SK-N-SH (cell line): Measurements from ENCODE around the gene SIRPB2. TPM values are rescaled to one million over a fixed set of nuclear protein-coding genes. Genes with fewer than 3 reads are reported as not detected.

Experiments used
- CTCF ChIA-PET: fragments of 300-600, 350-600 bp; formaldehyde crosslinking; extraction: SDS; loops from one replicate; lab custom pipeline; 2021; lab: Yijun Ruan, JAX
- POLR2A ChIA-PET: fragments of 350-600 bp; sonication (Branson Sonifier 250); formaldehyde crosslinking; extraction: SDS; loops from one replicate; lab custom pipeline; 2020; ENCODE audit warnings: antibody characterized with exemption, inconsistent platforms; lab: Yijun Ruan, JAX
- DNase-seq: peaks from one replicate; pipeline ENCODE4 v3.0.0; 2012
- H2AFZ ChIP-seq: fragments of 200-600 bp; sonication (generic); 2 replicates; pipeline ENCODE4 v1.8.1; 2016; ENCODE audit warnings: antibody characterized with exemption, mild to moderate bottlenecking, low read depth
- H3F3A ChIP-seq: fragments of 200-600 bp; sonication (generic); replicated peaks from 2 replicates; pipeline ENCODE3; 2016; ENCODE audit warnings: antibody characterized with exemption, mild to moderate bottlenecking; ENCODE audit not compliant: insufficient read depth
- H3K27ac ChIP-seq, 2 experiments: fragments of 200-500 bp in 1 of 2; fragments of 200-600 bp in 1 of 2; sonication (Bioruptor generic) in 1 of 2; sonication (generic), shearing (Covaris generic) in 1 of 2; 2 replicates each; pipeline versions ENCODE4 v1.5.1 to v1.6.1; 2014 to 2016; ENCODE audit warnings: low read depth in 2 of 2, inconsistent platforms in 1 of 2, low read length in 1 of 2, mild to moderate bottlenecking in 1 of 2, mixed read lengths in 1 of 2
- H3K27me3 ChIP-seq: fragments of 200-600 bp; sonication (generic), shearing (Covaris generic); 2 replicates; pipeline ENCODE4 v1.6.1; 2016; ENCODE audit warnings: mixed run types; ENCODE audit not compliant: insufficient read depth
- H3K36me3 ChIP-seq, 2 experiments: fragments of 200-500 bp in 1 of 2; fragments of 200-600 bp in 1 of 2; sonication (Bioruptor generic) in 1 of 2; sonication (generic) in 1 of 2; replicated peaks in 1 of 2; 2 replicates each; pipeline versions ENCODE3 to v1.5.1; 2014 to 2016; ENCODE audit warnings: low read length in 1 of 2, mild to moderate bottlenecking in 1 of 2; ENCODE audit not compliant: insufficient read depth in 2 of 2, control insufficient read depth in 1 of 2
- H3K4me1 ChIP-seq, 2 experiments: fragments of 200-500 bp in 1 of 2; fragments of 200-600 bp in 1 of 2; sonication (Bioruptor generic) in 1 of 2; sonication (generic), shearing (Covaris generic) in 1 of 2; 2 replicates each; pipeline versions ENCODE4 v1.5.1 to v1.6.1; 2014 to 2016; ENCODE audit warnings: low read depth in 1 of 2, low read length in 1 of 2, mixed run types in 1 of 2; ENCODE audit not compliant: insufficient read depth in 2 of 2, control insufficient read depth in 1 of 2
- H3K4me2 ChIP-seq: fragments of 200-600 bp; sonication (generic), shearing (Covaris generic); 2 replicates; pipeline ENCODE4 v1.6.1; 2017; ENCODE audit warnings: mixed run types
- H3K4me3 ChIP-seq, 2 experiments: fragments of 200-500 bp in 1 of 2; fragments of 200-600 bp in 1 of 2; sonication (Bioruptor generic) in 1 of 2; sonication (generic), shearing (Covaris generic) in 1 of 2; 2 replicates each; pipeline versions ENCODE4 v1.5.1 to v1.8.1; 2014 to 2016; ENCODE audit warnings: low read depth in 2 of 2, inconsistent platforms in 1 of 2, low read length in 1 of 2, mild to moderate bottlenecking in 1 of 2, mixed read lengths in 1 of 2, moderate library complexity in 1 of 2
- H3K79me2 ChIP-seq: fragments of 200-600 bp; sonication (generic); 2 replicates; pipeline ENCODE4 v1.8.1; 2017; ENCODE audit warnings: mild to moderate bottlenecking; ENCODE audit not compliant: insufficient read depth
- H3K9ac ChIP-seq: fragments of 200-600 bp; sonication (generic); 2 replicates; pipeline ENCODE4 v1.6.1; 2017; ENCODE audit warnings: mixed run types
- H3K9me2 ChIP-seq: fragments of 200-600 bp; sonication (generic); 2 replicates; pipeline ENCODE4 v1.6.1; 2017; ENCODE audit warnings: mixed run types
- H3K9me3 ChIP-seq: fragments of 200-600 bp; sonication (generic); 2 replicates; pipeline ENCODE4 v1.6.1; 2017; ENCODE audit warnings: mixed run types, mild to moderate bottlenecking, moderate library complexity
- H4K20me1 ChIP-seq: fragments of 200-600 bp; sonication (generic); 2 replicates; pipeline ENCODE4 v1.6.1; 2017; ENCODE audit warnings: mild to moderate bottlenecking, mixed run types; ENCODE audit not compliant: insufficient read depth
- FOSL2 ChIP-seq: IDR thresholded peaks from 2 replicates; pipeline ENCODE4 v1.4.0; 2012; ENCODE audit warnings: low read depth, mild to moderate bottlenecking, moderate library complexity, borderline replicate concordance
- FOXJ3 ChIP-seq: sonication (generic); formaldehyde crosslinking; IDR thresholded peaks from 2 replicates; pipeline ENCODE4 v1.5.1; 2020; ENCODE audit warnings: mild to moderate bottlenecking, missing genetic modification reagents
- GABPA ChIP-seq: IDR thresholded peaks from 2 replicates; pipeline ENCODE4 v1.4.0; 2012; ENCODE audit warnings: low read depth, mild to moderate bottlenecking
- JUND ChIP-seq: IDR thresholded peaks from 2 replicates; pipeline ENCODE4 v1.4.0; 2012
- NRF1 ChIP-seq: IDR thresholded peaks from 2 replicates; pipeline ENCODE4 v1.6.1; 2012; ENCODE audit warnings: low read depth, mild to moderate bottlenecking, low read length
- RCOR1 ChIP-seq: fragments of 150-350 bp; IDR thresholded peaks from 2 replicates; pipeline ENCODE4 v1.6.1; 2017; ENCODE audit warnings: antibody characterized with exemption, low read length
- SMC3 ChIP-seq: IDR thresholded peaks from 2 replicates; pipeline ENCODE4 v1.6.1; 2012; ENCODE audit warnings: low read depth, low read length, improper control_type of control experiment
- TAF1 ChIP-seq: IDR thresholded peaks from 2 replicates; pipeline ENCODE4 v1.6.1; 2012; ENCODE audit warnings: low read depth, mild to moderate bottlenecking, low read length, moderate library complexity, borderline replicate concordance
- USF1 ChIP-seq: IDR thresholded peaks from 2 replicates; pipeline ENCODE4 v1.4.0; 2012; ENCODE audit warnings: low read depth, borderline replicate concordance
- WGBS: methylation state at CpG from one replicate; pipeline ENCODE4 v1.1.6; 2017; ENCODE audit warnings: low lambda C conversion rate; 5-methylcytosine and 5-hydroxymethylcytosine counted together
- polyA plus RNA-seq, 3 experiments: library from polyadenylated mRNA; depleted of rRNA; stranded (reverse); fragments of >200 nt; gene quantifications; 2 replicates each; pipeline ENCODE4 v1.2.3, GENCODE V29; 2012
- TF ChIP-seq, protein P1 (sequence below): fragments of 200-600 bp; sonication (generic); IDR thresholded peaks from 2 replicates; pipeline ENCODE4 v1.6.1; 2017; ENCODE audit warnings: antibody characterized with exemption, mild to moderate bottlenecking, moderate library complexity
- TF ChIP-seq, protein P2 (sequence below): fragments of 150-350 bp; IDR thresholded peaks from 2 replicates; pipeline ENCODE4 v1.6.1; 2016; ENCODE audit warnings: mild to moderate bottlenecking, low read depth, low read length
- TF ChIP-seq, protein P3 (sequence below): IDR thresholded peaks from 2 replicates; pipeline ENCODE4 v1.6.1; 2012; ENCODE audit warnings: mild to moderate bottlenecking, low read depth, low read length, moderate library complexity

Gene SIRPB2
- polyA plus RNA-seq, 1 of the 3 experiments (the other 2 are of a cell fraction) = not detected

DNA sequence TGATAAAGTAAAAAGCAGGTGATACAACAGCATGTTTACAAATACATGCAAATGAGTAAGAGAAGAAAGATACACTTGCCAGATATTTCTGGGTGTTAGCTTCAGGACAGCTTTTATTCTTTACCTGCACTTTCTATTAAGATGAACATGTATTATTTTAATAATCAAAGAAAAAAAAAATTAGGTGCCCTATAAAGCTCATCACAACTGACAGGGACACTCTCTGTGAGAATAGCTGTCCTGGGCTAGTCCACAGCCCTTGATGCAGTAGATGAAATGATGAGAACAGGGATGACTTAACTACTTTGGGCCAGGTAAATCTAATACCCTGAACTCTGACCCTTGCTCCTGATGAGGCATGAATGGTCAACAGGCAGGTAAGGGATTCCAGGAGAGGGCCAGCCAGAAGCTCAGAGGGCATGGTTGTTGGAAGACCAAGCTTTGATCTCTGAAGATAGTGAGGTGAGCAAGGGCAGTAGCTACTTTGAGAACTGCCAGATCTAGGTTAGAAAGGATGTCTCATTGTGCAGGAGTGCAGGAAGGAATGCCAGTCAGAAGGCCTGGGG lies 40.2 kb downstream of the SIRPB2 start (continued):
- TF ChIP-seq, protein P1, sequence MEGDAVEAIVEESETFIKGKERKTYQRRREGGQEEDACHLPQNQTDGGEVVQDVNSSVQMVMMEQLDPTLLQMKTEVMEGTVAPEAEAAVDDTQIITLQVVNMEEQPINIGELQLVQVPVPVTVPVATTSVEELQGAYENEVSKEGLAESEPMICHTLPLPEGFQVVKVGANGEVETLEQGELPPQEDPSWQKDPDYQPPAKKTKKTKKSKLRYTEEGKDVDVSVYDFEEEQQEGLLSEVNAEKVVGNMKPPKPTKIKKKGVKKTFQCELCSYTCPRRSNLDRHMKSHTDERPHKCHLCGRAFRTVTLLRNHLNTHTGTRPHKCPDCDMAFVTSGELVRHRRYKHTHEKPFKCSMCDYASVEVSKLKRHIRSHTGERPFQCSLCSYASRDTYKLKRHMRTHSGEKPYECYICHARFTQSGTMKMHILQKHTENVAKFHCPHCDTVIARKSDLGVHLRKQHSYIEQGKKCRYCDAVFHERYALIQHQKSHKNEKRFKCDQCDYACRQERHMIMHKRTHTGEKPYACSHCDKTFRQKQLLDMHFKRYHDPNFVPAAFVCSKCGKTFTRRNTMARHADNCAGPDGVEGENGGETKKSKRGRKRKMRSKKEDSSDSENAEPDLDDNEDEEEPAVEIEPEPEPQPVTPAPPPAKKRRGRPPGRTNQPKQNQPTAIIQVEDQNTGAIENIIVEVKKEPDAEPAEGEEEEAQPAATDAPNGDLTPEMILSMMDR = no peak
- TF ChIP-seq USF1 (no peak), FOXJ3 (CRISPR knock-in tag) (no peak), TAF1 (no peak), SMC3 (no peak), GABPA (no peak), RCOR1 (no peak), NRF1 (no peak)
- TF ChIP-seq, protein P2, sequence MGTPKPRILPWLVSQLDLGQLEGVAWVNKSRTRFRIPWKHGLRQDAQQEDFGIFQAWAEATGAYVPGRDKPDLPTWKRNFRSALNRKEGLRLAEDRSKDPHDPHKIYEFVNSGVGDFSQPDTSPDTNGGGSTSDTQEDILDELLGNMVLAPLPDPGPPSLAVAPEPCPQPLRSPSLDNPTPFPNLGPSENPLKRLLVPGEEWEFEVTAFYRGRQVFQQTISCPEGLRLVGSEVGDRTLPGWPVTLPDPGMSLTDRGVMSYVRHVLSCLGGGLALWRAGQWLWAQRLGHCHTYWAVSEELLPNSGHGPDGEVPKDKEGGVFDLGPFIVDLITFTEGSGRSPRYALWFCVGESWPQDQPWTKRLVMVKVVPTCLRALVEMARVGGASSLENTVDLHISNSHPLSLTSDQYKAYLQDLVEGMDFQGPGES = no peak

GRCh38 chr20:1449370-1449769 lies 41.9 kb downstream of the SIRPB2 start:
- Histone ChIP-seq H3K79me2 (no peaks in the 10 kb centered on the region), H3K4me3 (no peak overlapping the region), H3K4me1 (no peaks in the 10 kb centered on the region), H3K4me2 (no peak overlapping the region), H3K9me2 (no peaks in the 10 kb centered on the region), H2AFZ (no peak overlapping the region), H3K36me3 (peaks cover 95 to 100% of the 10 kb centered on the region in 2 experiments), H3F3A (no peaks in the 10 kb centered on the region), H3K9ac (no peak overlapping the region), H3K9me3 (peaks cover 27% of the 10 kb centered on the region), H4K20me1 (no peaks in the 10 kb centered on the region), H3K27ac (no peak overlapping the region), H3K27me3 (no peaks in the 10 kb centered on the region)
- POLR2A ChIA-PET = no interaction called here
- CTCF ChIA-PET = interaction anchor here (1.1 to 4.9 kb wide), 4 partner anchors 11 to 54 kb away, joined by 3 to 24 read pairs (median 15); partner anchors contain the start of gene NSFL1C
- no peak for DNase-seq
- WGBS = 95% methylated on average over 6 of the region's 6 CpGs
- TF ChIP-seq JUND = no peak
- TF ChIP-seq, protein P3, sequence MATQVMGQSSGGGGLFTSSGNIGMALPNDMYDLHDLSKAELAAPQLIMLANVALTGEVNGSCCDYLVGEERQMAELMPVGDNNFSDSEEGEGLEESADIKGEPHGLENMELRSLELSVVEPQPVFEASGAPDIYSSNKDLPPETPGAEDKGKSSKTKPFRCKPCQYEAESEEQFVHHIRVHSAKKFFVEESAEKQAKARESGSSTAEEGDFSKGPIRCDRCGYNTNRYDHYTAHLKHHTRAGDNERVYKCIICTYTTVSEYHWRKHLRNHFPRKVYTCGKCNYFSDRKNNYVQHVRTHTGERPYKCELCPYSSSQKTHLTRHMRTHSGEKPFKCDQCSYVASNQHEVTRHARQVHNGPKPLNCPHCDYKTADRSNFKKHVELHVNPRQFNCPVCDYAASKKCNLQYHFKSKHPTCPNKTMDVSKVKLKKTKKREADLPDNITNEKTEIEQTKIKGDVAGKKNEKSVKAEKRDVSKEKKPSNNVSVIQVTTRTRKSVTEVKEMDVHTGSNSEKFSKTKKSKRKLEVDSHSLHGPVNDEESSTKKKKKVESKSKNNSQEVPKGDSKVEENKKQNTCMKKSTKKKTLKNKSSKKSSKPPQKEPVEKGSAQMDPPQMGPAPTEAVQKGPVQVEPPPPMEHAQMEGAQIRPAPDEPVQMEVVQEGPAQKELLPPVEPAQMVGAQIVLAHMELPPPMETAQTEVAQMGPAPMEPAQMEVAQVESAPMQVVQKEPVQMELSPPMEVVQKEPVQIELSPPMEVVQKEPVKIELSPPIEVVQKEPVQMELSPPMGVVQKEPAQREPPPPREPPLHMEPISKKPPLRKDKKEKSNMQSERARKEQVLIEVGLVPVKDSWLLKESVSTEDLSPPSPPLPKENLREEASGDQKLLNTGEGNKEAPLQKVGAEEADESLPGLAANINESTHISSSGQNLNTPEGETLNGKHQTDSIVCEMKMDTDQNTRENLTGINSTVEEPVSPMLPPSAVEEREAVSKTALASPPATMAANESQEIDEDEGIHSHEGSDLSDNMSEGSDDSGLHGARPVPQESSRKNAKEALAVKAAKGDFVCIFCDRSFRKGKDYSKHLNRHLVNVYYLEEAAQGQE = no peak
- TF ChIP-seq FOSL2 = no peak
- no peak for TF ChIP-seq FOXJ3 (CRISPR knock-in tag)
- no peak for TF ChIP-seq USF1
